Vagina (tissue), 2 donors: ENCODE results near the gene ZCCHC7.

Source experiments
- CTCF ChIP-seq, 3 experiments: fragments of 450-650 bp in 2 of 3; fragments of 200-600 bp in 1 of 3; sonication (generic) in 1 of 3; IDR thresholded peaks; one replicate each; pipeline ENCODE4 v1.5.1; 2017 to 2019; ENCODE audit warnings: antibody characterized with exemption in 3 of 3, mild to moderate bottlenecking in 2 of 3, moderate library complexity in 2 of 3
- POLR2A ChIP-seq, 2 donors: fragments of 450-650 bp; IDR thresholded peaks; one replicate each; pipeline ENCODE4 v1.6.1; 2017; ENCODE audit warnings: antibody characterized with exemption in 2 of 2, mild to moderate bottlenecking in 2 of 2, moderate library complexity in 2 of 2
- POLR2AphosphoS5 ChIP-seq, 2 donors: sonication (generic); formaldehyde crosslinking; IDR thresholded peaks; one replicate each; pipeline ENCODE4 v1.9.0; 2017; ENCODE audit warnings: antibody characterized with exemption in 2 of 2, mild to moderate bottlenecking in 2 of 2, low read depth in 1 of 2; ENCODE audit not compliant: insufficient read depth in 1 of 2

GRCh38 chr9:37128051-37128450, 7.7 kb downstream of the ZCCHC7 start:
- no peak for TF ChIP-seq CTCF (IDR thresholded peaks at IDR 0.05)
- no peak for TF ChIP-seq POLR2AphosphoS5 (IDR thresholded peaks at IDR 0.05; ENCODE audit: insufficient read depth in 1 of 2, low read depth in 1 of 2)
- no peak for TF ChIP-seq POLR2A (IDR thresholded peaks at IDR 0.05)
